Left forelimb (tissue), 1 donor: ENCODE measurements around the gene CROCC.
"Not testable (repeated sequence)": the region's sequence is repeated elsewhere in the genome, so short reads cannot be mapped to it uniquely, and the experiment has no call there.

ENCODE experiments used
- DNase-seq: peaks from one replicate; pipeline ENCODE4 v3.0.0-alpha.2; 2018; ENCODE audit warnings: low spot score

Gene CROCC

GRCh38 chr1:16895598-16896315, 26.0 kb upstream of the CROCC start, which contains the start of gene RNU1-2:
RNU1-2 (plus strand) TSS chr1:16895980.
- peak; percentile 91 for DNase-seq

DNA sequence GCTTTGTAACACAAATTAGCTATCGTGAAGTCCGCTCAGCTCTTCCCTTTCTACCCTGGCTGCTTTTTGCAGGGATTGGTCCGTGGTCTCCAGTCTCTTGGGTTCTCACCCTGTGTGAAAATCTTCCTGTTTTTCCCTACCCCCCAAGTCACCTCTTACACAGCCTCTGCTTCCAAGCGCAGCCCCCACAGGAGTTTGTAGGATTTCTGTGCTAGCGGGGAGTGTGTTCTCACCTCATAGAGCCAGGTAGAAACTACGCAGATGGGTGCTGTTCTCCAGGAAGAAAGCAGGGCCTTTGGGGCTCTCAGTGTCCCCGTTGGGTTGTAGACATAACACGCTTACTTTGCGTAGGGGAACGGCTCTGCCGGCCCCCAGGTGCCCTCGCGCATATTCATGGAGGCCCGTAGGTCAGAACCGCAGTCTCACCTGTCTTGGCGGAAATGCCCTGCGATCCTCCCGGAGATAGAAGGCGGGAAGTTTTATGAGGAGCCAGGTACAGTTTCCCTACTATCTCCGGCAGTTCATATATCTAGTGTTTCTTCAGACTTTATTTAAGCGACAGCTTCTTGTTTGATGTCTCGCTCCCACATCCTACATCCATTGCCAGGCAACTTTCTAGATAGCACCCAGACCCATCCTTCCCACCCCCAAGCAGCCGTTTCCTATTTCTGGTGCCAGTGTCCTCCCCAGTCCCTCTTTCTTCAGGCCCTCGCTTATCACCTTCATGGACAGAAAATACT, 25.2 kb upstream of the CROCC start:
- DNase-seq: not testable (repeated sequence)

GRCh38 chr1:16897653-16898052, 24.1 kb upstream of the CROCC start:
- not testable (repeated sequence) for DNase-seq

- not testable (repeated sequence) for DNase-seq
These were observed 23.4 kb upstream of the CROCC start for GRCh38 chr1:16898298-16898697.

DNA sequence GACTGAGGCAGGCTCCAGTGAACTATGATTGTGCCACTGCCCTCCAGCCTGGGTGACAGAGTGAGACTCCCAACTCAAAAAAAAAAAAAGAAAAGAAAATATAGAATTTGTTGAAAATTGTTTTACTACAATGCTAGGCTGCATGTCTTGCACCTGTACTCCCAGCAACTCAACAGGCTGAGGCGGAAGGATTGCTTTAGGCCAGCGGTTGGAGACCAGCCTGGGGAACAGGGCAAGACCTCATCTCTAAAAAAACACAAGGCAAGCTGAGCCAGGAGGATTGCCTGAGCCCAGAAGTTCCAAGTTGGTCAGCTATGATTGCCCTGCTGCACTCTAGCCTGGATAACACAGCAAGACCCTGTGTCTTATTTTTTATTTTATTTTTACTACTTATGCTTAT, 22.7 kb upstream of the CROCC start:
- DNase-seq: not testable (repeated sequence)

- DNase-seq: no peak
These were observed 21.0 kb upstream of the CROCC start for GRCh38 chr1:16900751-16901150.

DNA sequence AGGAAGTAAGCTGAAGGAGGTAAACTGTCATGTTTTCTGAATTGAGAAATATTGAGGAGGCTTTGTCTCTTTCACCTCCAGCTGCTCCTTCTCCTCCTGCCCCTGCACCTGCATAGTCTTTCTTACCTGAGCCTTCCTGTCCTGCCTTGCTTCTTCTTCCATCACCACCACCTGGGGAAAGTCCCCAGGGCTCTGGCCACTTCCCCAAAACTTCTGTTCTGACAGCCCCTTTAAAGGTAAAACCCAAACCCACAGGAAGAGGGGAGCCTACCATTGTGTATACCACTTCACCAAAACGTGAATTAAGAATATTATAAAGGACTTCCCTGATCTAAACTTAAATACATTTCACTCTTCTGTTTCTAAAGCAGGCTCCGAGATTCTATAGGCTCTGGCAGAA, 20.4 kb upstream of the CROCC start:
- not testable (repeated sequence) for DNase-seq

- DNase-seq: no peak
These were observed 18.7 kb upstream of the CROCC start for GRCh38 chr1:16903054-16903453.

DNA sequence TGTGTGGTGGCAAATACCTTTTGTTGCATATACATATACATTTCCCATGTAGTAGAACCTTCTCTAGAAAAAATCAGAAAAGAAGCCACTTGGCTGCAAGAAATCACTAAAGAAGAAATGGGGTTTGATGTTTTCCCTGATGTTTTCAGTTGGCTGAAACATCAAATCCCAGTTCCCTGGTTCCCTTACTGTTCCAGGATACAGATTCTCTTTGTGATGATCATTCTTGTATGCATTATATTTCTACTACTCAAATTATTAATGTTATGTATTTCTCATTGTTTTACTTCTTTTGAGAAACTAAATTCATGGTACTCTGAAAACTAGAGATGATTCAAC, 18.3 kb upstream of the CROCC start:
- DNase-seq: no peak

- peak; percentile 97 for DNase-seq
These were observed 17.1 kb upstream of the CROCC start for GRCh38 chr1:16904560-16905109.

GRCh38 chr1:16905110-16905867, 16.4 kb upstream of the CROCC start:
- DNase-seq: no peak

GRCh38 chr1:16905868-16906702, 15.6 kb upstream of the CROCC start:
- DNase-seq: no peak

GRCh38 chr1:16906873-16907272, 14.9 kb upstream of the CROCC start:
- DNase-seq: no peak

GRCh38 chr1:16907870-16908758, 13.6 kb upstream of the CROCC start:
- DNase-seq: no peak

DNA sequence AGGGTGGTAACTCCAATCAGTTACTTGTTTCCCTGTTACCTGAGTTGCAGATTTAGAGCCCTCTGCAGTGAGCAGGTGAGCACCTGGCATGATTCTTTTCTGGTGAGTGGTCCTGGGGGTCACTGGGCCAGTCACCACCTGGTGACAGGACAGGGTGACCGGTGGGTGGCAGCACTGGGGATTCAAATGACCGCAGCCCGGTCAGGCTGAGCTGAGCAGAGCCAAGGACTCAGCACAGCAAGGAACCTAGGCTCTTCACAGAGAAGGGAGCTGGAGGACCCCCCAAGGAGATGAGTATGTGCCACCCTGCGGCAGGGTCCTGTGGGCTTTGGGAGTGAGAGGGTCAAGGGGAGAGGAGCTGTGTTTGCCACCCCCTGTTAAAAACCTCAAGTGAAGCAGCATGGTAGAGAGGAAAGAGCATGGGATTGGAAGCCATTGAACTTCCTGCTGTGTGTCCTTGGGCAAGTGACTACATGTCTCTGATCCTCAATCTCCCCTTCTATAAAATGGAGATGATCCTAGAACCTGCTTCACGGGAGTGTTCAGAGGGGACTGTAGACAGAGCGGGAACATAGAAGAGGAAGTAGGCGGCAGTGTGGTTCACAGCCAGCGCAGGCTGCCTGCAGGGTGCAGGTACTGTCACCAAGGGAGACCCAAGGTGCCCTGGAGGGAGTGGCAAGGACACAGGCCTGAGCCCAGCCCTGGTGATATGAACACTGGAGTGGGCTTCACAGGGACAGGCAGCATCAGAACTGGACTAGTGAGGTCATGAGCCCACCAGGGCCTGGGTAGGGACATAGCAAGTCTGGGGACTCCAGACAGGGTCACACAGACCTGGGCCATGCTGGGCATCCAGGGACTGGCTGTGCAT, 9.6 kb upstream of the CROCC start:
- not testable (repeated sequence) for DNase-seq

GRCh38 chr1:16912742-16913141, 9.0 kb upstream of the CROCC start:
- not testable (repeated sequence) for DNase-seq

GRCh38 chr1:16913181-16913832, 8.4 kb upstream of the CROCC start:
- DNase-seq: no peak

GRCh38 chr1:16913833-16914662, 7.7 kb upstream of the CROCC start:
- peak; percentile 98 for DNase-seq
